ENCODE data around the gene PRRX2.
A peak's percentile ranks its signal among the peaks of the same experiment; 100 is the strongest.
"Not testable (repeated sequence)": the region's sequence is repeated elsewhere in the genome, so short reads cannot be mapped to it uniquely, and the experiment has no call there.

Gene PRRX2

DNA sequence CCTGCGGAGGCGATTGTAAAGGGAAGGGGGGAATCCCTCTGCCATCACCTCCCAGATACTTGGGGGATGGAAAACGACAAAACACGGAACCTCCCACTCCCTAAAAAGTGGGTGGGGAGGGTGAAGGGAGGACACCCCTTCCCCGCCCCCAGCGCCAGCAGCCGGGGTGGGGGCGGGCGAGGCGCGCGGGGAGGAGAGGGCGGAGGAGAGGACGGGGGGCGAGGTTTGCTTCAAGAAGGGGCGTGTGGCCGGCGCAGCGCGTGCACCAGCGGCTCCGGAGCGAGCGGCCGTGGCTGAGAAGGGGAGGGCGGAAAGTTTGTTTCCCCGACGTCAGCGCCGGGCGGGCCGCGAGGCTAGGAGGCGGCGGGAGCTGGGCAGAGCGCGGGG, at the start of gene PRRX2:
TSS of gene PRRX2 (plus strand) at position 259 of the 387 bp plus-strand sequence. CDS start 221 bp downstream, outside the sequence.
- peak; percentile 49 for DNase-seq

DNA sequence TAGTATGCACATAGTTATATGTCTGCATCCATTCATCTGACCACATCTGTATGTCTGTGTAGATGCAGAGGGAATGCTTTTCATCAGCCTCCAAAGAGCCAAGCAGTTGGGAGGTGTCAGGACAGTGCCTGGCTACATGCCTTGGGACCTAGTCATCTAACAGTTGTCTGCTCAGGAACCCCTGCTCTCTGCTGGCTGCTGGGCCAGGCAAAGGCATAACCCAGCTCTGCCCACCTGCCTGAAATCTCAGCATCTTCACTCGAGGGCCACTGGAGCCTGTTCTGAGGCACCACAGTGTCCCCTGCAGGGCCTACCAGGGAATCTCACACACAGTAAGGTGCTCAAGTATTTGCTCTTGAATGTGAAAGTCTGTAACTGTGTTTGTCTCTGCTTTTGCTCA, 48.3 kb upstream of the PRRX2 start:
- DNase-seq, result peak; percentile 76

DNA sequence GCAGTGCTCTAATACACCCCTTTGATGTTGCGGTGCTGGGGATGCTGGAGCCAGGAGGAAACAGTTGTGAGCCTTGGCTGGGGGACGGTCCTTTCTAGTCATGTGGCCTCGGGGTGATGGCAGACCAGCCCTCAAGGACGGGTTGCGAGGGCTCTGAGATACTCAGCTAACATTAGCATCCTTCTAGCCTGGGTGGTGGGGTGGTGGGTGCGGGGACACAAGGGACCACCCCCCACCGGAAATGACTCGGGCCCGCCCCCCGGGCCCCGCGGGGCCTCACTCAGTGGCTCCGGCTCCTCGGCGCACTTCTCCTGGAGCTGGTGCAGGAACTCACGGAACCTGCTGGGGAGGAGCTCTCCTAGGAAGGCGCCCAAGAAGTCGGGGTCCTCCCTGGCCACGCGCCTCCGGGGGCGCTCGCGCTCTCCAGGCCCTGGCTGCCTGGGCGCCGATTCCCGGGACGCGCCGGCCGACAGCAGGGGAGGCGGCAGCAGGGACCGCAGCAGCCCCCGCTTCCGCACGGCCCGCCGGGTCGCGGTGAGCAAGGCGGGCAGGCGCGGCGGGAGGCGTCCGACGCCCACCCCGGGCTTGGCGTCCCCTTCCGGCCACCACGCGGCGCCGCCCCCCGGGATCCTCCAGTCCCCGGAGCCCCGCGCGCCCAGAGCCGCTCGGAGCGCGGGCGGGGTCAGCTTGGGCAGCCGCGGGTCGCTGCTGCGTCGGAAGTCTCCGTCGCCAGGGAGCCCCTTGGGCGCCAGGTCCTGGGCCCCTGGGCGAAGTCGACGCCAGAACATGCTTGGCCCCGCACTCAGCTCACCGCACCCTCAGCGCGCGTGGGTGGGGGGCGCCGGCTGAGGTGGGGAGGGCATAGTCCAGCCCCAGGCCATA, 45.4 kb upstream of the PRRX2 start:
- peak; percentile 56 for DNase-seq

DNA sequence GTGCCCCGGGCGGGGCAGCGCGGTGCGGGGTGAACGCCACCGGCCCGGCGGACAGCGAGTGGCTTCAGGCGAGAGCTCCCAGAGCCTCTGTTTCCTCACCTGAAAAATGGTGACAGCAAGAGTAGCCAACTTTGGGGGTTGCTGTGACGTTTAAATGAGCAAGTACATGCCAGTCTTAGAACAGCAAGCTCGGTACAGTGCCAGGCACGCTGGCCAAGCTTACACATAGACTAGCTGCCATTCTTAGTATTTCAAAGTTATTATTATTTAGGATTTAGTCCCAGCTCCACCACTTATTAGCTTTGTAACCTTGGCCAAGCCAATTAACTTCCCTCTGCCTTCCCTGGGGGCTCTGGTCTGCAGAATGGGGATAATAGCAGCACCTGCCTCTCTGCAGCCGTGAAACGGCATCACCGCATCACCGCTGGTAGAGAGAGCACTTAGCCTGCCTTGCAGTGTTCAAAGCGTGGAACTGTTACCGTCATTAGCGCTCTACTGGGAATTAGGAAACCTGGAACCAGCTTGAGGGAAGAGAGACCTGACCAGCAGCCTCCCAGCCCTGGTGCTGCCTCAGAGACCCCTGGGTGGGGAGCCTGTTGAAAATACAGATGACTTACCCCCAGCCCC, 44.7 kb upstream of the PRRX2 start, which contains the start of gene C9orf50:
TSS of gene C9orf50 (minus strand) at position 433 of the 627 bp plus-strand sequence. CDS start 527 bp downstream, outside the sequence.
- DNase-seq, result peak; percentile 87

DNA sequence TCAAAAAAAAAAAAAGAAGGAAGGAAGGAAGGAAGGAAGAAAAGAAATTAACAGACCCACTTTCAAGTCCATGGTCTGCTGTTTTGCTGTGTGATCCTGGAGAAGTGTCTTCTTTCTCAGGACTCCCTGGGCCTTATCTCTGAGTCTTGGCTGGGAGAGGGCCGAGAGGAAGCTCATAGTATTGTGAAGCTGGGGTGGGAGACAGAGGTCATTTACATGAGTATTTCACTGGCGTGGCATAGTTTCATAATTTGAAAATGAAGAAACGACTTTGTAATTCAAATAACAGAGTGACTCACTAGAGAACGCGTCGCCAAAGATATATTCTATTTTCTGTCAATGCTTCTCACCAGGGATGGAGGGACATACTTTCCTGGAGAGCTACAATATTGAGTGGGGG, 42.1 kb upstream of the PRRX2 start:
- DNase-seq, result no peak

DNA sequence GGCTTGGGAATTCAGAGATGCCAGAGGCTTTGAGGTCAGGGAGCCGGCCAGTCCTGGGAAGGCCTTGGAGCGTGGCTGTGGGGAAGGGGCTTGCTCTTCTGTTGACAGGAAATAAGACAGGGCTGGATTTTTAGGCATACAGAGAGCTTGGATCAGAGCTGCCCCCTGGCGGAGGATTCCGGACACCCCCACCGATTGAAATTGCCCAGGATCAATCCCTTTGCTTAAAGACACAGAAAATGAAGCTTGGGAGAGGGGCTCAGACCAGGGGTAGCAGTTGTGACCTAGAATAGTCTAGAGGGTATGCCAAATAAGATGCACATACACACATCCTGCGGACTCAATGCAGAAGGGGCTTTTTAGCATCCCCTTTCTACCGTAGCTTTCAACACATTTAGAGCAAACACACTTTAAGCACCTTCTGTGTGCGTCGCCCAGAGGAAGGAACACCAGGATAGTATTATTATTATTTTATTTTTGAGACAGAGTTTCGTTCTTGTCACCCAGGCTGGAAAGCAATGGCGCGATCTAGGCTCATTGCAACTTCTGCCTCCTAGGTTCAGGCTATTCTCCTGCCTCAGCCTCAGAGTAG, 41.2 kb upstream of the PRRX2 start:
- DNase-seq, result peak; percentile 81

DNA sequence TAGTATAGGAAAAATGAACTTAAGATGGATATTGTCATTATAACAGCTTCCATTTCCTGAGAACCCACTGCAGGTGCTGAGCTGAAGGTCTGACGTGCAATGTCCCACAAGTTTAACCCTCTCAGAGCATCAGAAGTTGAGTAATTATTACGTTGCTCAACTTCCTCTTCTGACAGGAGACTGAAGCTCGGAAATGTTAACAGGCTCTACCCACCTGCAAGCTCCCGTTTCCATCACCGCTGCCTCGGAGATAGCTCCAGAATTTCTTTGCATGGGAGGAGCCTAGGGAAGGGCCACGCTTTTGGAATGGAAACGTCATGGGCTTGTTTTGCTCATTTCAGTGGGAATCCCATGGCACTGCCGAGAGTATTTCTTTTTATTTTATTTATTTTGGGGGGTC, 40.5 kb upstream of the PRRX2 start:
- DNase-seq, result peak; percentile 81

DNA sequence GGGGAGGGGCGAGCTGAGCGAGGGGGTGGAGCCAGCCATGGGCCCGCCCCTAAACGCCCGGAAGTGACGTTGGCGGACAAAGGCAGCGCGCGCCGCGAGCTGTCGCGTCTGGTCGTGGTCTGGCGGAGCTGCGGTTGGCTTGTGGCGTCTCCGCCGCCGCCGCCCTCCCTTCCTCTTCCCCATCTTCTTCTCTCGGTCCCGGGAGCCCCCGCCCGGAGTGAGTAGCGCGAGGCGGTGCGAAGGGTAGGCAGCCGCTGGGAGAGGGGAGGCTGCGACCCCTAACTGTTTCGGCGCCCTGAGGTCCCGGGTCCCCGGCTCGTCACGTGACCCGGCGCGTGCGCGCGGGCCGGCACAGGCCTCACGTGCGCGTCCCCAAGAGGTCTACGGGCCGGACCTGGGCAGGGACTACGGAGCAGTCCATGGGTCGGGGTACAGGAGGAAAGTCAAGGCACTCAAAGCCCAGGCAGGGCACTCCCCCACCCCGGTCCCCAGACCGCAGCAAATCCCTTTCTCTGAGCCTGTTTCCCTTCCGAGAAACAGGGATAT, 39.3 kb upstream of the PRRX2 start, which contains the start of gene NTMT1:
TSS of gene NTMT1 (plus strand) at position 85 of the 546 bp plus-strand sequence. CDS start 6,541 bp downstream, outside the sequence.
- DNase-seq, result peak; percentile 90

DNA sequence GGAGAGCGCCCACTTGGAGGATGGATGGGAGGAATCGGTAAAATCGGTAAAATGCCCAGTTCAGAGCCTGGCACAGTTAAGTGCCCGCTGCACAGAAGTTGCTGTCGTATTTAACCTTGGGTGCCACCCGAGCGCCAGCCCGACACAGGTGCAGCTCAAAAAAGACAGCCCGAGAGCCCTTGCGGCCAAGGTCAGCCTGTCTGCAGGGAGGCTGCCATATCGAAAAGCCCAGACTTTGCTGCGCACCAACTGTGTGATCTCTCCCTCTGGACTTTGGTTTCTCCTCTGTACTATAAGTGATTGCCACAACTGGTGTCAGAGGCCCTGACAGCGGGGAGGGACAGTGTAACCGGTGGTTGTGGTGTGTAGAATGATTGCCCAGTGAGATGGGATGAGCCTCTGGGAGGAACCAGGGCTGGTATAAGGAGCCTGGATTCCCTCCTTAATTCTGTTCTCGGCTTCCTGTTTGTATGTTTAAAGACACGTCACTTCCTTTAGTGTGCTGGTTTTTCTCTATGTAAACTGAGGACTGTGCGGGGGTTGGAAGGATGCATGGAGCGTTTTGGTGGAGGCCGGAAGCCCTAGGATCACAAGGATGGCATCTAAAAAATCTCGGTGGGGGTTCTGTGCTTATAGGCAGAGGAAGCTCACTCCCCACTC, 38.7 kb upstream of the PRRX2 start:
- peak; percentile 46 for DNase-seq

DNA sequence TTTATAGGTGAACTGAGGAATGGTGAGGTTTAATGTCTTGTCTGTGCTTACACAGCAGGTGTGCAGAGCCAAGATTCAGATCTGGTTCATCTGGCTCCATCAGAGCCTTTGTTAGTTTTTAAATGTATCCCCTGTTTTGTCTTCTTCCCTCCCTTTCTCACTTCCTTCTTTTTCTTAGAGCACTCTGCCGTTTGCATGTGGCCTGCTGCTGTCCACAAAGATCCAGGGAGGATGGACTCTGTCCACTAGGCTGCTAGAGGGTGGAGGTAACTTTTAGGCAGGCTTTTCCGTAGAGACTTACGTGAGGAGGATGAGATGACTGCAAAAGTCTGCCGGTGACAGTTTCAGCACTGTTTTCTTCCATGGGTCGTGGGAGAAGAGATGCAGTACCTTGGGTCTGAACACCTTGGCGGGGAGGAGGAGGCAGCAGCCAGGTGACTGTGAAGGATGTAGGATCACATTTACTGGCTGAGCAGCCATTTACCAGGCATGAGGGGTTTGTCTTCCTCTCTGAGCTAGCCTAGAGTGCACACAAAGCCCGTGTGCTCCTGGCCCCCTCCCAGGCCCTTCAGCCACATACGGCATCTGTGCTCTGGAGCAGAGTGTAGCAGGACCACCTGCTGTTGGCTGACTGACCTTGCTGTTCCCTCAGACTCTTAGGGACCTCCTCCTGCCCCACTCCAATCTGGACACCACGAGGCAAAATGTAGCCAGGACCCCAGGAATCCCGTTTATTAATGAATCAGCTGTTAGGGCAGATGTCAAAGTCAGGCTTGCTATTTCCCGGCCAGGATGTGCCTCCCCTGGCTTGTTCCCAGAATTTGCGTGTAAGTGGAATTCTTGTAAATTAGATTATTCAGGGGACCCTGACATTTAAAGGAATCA, 37.6 kb upstream of the PRRX2 start:
- peak; percentile 28 for DNase-seq

DNA sequence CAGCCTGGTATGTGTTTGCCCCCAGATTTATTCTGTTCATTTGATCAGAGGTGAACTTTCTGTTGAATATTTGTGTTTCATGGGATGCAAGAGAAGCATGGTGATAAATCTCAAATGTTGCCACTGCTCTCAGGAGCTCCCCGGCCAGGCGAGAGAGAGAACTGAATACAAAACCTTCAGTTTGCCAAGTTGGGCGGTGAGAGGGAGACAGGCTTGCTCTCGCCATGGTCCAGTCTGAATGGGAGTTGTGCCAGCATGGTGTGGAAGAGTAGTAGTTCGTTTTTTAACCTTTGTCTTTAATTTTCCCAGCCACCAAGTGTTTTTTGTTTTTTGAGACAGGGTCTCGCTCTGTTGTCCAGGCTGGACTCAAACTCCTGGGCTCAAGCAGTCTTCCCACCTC, 36.7 kb upstream of the PRRX2 start:
- no peak for DNase-seq

DNA sequence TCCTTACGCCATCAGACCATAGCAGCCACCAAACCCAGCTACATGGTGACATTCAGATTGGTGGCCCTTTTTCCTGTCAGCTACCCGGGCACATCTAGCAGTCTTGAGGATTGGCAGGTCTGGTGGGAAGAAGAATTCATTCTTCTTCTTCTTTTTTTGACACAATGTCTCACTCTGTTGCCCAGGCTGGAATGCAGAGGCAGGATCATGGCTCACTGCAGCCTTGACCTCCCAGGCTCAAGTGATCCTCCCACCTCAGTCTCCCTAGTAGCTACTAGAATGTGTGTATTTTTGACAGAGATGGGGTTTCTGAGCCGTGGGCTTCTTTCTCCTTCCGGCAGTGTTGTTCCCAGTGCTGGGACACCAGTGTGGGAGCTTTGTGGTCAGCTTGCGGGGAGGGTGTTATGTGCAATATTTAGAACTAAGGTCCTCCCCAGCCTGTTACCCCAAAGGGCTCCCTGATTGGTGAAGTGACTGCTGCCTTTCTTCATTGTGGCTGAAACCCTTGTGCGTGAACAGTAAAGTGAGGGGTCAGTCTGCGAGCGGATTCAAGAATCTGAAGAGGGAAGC, 36.1 kb upstream of the PRRX2 start:
- DNase-seq, result no peak

DNA sequence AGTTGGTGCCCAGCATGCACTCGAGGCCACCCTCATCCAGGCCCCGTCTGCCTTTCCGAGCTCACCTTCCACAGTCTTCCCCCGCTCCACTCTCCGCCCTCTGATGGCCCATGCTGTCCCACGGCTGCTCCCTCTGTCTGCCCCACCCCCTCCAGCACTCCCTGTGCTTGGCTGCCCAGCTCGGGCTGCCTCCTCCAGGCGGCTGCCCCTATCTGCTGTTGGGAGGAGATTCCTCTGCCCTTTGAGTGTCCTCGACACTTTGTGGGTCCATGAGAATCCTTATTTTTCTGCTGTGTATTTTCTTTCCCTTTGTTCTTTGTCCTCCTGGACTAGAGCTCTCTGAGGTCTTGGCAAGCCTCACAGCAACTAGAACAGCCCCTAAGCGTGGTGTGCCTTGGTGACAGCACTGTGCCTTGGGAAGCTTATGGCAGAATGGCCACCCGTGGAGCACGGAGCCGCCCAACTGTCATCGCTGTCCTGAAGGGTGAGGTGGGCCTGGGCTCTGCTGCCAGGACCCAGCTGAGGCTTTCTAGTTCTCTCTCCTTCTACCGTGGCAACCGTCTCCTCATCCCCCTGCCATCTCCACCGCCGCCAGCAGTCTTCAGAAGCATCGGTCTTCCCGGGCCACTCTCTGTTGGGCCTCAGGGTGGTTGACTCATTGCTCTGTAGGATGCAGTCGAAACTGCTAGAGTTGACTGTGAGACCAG, 34.3 kb upstream of the PRRX2 start:
- no peak for DNase-seq

DNA sequence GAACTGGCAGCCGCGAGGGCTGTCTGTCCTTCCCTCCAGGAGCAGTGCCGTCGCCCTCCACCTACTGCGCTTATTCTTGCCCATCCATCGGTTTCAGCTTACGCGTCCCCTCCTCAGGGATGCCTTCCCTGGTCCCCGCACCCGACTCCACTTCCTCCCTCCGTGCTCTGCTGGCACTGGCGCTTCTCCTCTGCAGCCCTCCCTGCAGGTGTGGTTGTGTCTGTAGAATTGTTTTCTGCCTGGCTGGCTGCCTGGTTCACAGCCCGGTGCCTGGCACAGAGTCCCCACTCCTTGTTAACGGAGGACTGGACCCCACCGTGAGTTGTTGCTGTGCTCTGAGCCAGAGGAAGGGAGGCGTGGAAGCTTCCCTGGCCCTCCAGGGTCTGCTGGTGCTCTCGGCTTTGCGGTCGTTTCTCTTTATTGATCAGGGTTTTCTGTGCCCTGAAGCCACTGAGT, 33.7 kb upstream of the PRRX2 start:
- DNase-seq, result no peak

DNA sequence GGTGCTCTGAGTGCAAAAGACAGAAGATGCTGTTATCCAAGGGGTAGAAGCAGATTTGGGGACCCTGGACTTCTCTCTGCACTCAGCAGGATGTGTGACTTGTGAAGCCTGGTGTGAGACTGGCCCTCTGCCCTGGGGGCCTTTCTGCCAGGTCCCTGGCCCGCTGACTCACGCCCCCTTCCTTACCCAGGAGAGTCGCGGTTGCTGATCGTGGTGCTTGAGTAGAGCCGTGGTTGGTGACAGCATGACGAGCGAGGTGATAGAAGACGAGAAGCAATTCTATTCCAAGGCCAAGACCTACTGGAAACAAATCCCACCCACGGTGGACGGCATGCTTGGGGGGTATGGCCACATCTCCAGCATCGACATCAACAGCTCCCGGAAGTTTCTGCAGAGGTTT, 33.0 kb upstream of the PRRX2 start:
- no peak for DNase-seq

DNA sequence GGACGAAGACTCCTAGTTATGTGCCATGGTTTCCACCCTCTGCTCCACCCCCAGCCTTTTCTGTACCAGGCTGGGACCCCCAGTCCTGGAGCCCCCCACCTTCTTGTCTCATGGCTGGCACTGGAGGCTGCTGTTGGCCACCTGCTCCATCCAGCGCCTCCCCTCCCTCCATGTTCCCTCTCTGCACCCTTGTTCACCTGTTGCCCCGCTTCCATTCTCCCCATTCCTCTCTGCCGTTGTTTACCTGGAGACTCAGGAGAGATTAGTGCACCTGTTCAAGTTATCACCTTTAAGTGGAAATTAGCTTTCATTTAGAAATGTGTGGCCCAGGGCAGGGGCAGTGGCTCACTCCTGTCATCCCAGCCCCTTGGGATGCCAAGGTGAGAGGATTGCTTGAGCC, 32.2 kb upstream of the PRRX2 start:
- DNase-seq, result no peak

DNA sequence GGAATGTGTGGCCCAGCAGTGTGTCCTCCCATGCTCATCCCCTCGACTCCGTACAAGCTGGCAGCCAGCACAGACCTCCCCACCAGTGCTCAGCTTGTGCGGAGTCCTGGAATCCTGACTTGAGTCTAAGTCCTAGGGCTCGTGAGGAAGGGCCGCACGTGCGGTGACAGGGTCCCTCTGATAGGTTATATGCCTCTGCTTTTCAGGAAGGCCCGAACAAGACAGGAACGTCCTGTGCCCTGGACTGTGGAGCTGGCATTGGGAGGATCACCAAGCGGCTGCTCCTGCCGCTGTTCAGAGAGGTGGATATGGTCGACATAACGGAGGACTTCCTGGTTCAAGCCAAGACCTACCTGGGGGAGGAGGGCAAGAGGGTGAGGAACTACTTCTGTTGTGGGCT, 31.6 kb upstream of the PRRX2 start:
- DNase-seq, result no peak

DNA sequence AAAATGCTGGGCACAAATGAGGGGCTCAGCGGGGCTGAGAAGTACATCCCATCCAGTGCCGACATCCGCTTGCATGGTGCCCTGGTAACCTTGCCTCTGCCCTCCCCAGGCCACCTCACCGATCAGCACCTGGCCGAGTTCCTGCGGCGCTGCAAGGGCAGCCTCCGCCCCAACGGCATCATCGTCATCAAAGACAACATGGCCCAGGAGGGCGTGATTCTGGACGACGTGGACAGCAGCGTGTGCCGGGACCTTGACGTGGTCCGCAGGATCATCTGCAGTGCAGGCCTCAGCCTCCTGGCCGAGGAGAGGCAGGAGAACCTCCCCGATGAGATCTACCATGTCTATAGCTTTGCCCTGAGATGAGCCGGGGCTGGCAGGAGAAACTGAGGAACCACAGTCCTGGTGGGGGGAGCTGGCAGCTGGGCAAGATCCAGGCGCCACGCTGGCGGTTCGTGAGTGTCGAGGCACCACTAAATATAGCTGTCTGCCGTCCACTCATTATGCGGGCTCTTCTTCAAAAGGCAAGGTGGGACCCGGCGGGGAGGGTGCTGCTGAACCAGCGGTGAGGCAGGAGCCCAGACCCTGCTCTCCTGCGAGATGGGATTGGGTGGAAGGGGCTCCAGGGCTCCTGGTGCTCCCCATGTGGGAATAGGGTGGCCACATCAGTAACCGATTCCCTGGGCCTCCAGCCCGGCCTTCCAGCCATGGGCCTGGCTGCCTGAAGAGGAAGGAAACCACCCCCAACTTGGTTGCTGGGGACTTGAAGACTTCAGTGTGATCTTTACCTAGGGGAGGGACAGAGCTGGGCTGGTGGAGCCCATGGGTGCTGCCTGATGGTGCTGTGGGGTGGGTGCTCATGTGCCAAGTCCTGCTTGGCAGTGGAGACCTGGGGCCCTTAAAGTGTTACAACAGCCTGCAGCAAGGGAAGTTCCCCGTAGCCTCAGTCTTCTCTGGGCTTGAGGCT, 30.1 kb upstream of the PRRX2 start:
- no peak for DNase-seq

DNA sequence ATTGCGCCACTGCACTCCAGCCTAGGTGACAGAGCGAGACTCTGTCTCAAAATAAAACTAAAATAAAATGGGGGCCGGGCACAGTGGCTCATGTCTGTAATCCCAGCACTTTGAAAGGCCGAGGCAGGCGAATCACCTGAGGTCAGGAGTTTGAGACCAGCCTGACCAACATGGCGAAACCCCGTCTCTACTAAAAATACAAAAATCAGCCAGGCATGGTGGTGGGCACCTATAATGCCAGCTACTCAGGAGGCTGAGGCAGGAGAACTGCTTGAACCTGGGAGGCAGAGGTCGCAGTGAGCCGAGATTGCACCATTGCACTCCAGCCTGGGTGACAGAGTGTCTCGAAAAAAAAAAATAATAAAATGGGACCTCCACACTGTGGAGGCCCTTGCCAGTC, 29.1 kb upstream of the PRRX2 start:
- not testable (repeated sequence) for DNase-seq

All from NCI-H69 (cell line).